ENCODE data around the gene CRYL1. TPM values are rescaled to one million over a fixed set of nuclear protein-coding genes. Genes with fewer than 3 reads are reported as not detected.

CRYL1 gene
- total and polyA plus RNA-seq, 2 of the 13 experiments (the other 11 are each of a cell fraction or from before 2014, with no cell fraction given) = 57.2 to 115 TPM

GRCh38 chr13:20477394-20477793 is 48.3 kb downstream of the CRYL1 start (continued):
- TF ChIP-seq ZNF18 (CRISPR knock-in tag; IDR thresholded peaks at IDR 0.05; ENCODE audit: insufficient replicate concordance) (no peak), ZNF607 (CRISPR knock-in tag; IDR thresholded peaks at IDR 0.05; ENCODE audit: borderline replicate concordance) (no peak), STAT6 (CRISPR knock-in tag; IDR thresholded peaks at IDR 0.05; ENCODE audit: borderline replicate concordance) (no peak), ZNF597 (CRISPR knock-in tag; IDR thresholded peaks at IDR 0.05) (no peak), HINFP (CRISPR knock-in tag; IDR thresholded peaks at IDR 0.05; ENCODE audit: low read depth) (no peak), SP1 (IDR thresholded peaks at IDR 0.05) (no peak), SP1 (CRISPR knock-in tag; IDR thresholded peaks at IDR 0.05) (no peak), RCOR2 (CRISPR knock-in tag; IDR thresholded peaks at IDR 0.05) (no peak), ZBTB10 (CRISPR knock-in tag; IDR thresholded peaks at IDR 0.05; ENCODE audit: borderline replicate concordance) (no peak)

All from HepG2 (cell line).